Fibroblast of skin of scalp (primary cell): Measurements from ENCODE around the gene CCNB1IP1. TPM values are rescaled to one million over a fixed set of nuclear protein-coding genes. Genes with fewer than 3 reads are reported as not detected.
"Not testable (repeated sequence)": the region's sequence is repeated elsewhere in the genome, so short reads cannot be mapped to it uniquely, and the experiment has no call there.

Experiments
- DNase-seq: peaks from one replicate; pipeline ENCODE4 v3.0.0-alpha.2; 2013
- polyA plus RNA-seq, 2 experiments: library from polyadenylated mRNA; unstranded; fragments of 120-200 nt; gene quantifications; one replicate each; pipeline ENCODE4 v1.2.1, GENCODE V29; 2013; ENCODE audit not compliant: insufficient read length in 2 of 2

Gene CCNB1IP1, protein sequence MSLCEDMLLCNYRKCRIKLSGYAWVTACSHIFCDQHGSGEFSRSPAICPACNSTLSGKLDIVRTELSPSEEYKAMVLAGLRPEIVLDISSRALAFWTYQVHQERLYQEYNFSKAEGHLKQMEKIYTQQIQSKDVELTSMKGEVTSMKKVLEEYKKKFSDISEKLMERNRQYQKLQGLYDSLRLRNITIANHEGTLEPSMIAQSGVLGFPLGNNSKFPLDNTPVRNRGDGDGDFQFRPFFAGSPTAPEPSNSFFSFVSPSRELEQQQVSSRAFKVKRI
- polyA plus RNA-seq (2013, experiment 1 of 2; ENCODE audit: insufficient read length), result 34.4 TPM
- 35.5 TPM for polyA plus RNA-seq (2013, experiment 2 of 2; ENCODE audit: insufficient read length)

DNA sequence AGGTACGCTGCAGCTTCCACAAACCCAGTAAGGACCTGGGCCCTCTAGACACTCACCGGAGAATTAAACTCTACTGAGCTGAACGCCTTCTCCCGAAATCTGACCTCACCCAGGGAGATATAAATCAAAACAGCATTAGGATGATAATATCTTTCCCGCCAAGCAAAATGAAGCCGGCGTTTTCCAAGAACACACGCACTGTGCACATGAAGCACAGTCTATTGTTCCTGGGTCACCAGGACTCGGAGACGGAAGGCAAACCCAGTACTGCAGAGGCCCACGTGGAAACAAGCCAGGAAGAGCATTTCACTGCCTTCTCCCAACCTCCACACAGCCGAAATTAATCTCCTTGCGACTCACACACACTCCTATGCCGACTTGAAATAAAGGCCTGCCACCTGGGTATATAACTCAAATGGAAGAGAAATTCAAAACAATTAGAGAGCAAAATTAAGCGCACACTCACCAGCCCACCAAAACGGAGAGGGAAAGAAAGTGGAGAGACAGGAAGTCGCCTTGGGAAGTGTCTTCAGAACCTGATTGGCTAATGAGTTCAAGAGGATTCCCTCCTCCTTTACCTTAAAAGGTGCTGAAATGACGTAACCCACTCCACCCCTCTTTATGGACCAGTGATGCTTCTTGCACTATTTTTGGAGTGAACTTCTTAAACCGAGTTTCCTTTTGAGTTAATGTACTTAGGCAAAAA lies at the start of gene CCNB1IP1:
Gene CCNB1IP1, minus strand, starts transcription at position 492 of the 706 bp plus-strand sequence. CDS start 16,756 bp downstream, outside the sequence.
- peak; percentile 90 for DNase-seq

DNA sequence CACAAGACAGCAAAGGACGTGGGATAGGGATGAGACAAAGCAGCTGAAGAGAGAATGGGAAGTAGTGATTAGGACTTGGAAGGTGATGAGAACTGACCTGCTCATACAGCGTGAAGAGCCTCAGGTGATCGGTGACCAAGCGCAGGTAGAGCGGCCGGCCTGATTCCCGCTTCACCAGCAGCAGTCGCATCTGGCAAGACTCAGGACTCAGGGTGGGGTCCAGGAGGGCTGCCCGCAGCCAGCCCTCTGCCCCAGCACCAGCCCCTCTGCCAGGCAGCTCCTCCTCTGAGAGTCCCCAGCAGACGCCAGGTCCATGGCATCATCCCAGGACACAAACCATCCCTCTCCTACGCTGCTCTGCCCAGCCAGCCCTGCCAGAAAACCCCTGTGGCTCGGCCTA lies 49.4 kb upstream of the CCNB1IP1 start:
- no peak for DNase-seq

GRCh38 chr14:20381341-20381740 lies 48.3 kb upstream of the CCNB1IP1 start:
- no peak for DNase-seq

DNA sequence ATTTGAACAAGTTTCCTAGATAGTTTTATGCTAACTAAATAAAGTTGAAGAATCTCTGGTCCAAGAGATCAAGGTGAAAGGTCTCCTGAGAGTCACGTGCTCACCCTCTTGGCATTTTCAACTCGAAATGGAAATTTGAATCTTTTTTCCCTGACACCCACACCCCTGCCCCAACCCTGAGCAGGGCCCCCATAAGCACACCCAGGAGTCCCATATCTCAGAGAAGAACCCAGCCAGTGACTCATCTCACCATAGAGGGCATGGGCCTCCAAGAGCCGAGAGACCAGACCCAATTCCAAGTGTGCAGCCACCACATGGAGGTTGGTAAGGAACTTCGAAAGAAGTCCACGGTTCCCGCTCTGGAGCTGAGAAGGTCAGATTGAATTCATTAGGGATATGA lies 47.6 kb upstream of the CCNB1IP1 start:
- no peak for DNase-seq

DNA sequence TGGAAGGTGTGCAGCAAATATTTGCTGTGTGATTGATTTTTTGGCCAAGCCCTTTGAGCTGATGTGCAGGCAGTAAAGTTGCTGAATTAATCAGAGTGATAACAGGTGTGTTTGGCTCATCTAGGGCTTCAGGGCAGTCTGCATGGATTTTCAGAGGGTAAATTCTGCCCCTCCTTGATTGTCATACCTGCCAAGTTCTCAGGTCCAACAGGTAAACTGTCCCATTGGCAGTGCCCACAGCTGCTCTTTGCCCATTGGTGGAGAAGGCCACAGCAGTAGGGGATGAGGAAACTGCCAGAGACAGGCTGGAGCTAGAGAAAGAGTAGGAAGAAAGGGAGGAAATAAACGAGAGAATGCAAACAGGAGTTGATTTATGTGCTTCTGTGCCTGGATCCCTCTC lies 46.7 kb upstream of the CCNB1IP1 start:
- DNase-seq, result no peak

- DNase-seq, result no peak
Observed at GRCh38 chr14:20377171-20377570, 44.1 kb upstream of the CCNB1IP1 start.

- no peak for DNase-seq
Observed at GRCh38 chr14:20376071-20376588, 43.1 kb upstream of the CCNB1IP1 start.

DNA sequence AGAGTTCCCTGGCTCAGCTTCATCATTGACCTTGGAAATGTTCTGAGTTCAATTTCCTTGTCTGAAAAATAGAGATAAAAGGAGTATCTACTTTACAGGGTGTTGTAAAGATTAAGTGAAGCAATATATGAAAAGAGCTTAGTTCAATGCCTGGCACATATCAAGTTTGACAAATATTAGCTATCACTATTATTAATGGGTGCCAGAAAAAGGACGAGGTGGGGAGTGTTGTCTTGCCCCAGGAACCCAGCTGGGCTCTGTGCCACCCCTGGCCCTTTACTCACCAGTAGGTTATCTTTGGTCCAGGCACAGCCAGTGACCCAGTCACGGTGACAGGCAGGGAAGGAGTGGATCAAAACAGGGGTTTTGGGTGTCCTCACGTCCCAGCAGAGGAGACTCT lies 42.4 kb upstream of the CCNB1IP1 start:
- DNase-seq, result no peak

- no peak for DNase-seq
Observed at GRCh38 chr14:20372796-20373195, 39.7 kb upstream of the CCNB1IP1 start.

- no peak for DNase-seq
Observed at GRCh38 chr14:20365928-20366327, 32.8 kb upstream of the CCNB1IP1 start.

GRCh38 chr14:20358474-20358873 lies 25.4 kb upstream of the CCNB1IP1 start:
- not testable (repeated sequence) for DNase-seq

DNA sequence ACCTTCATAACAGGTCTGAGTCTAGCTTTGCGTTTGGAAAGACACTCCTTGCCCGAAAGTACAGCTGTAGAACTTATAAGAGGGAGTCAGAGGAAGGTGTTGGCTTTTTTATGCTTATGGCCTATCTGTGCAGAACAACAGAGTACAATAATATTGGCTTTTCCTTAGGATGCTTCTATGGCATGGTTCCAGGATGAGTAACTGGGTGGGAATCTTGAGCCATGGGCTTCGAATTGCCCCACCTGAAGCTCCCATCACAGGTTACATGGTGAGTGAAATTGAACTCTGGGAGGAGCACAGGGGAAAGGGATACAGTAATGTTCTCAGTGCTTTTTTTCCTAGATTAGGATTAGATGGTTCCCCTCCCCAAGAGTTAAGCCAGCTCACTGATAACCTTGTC lies 23.3 kb upstream of the CCNB1IP1 start:
- peak; percentile 7 for DNase-seq

DNA sequence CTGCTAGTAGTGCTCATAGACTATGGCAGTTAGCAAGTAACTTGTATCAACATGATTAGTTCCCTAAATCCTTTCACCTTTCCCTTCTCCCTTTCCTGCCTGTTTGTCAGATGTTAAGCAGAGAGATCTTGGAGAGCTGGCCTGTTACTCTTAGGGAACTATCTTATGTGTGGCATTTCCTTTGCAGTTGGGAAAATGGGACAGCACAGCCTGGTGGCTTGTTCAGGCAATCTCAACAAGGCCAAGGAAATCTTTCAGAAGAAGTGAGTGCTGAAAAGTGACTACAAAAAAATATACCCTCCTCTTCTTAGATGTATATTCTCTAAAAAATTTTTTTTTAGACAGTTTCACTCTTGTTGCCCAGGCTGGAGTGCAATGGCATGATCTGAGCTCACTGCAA lies 17.8 kb upstream of the CCNB1IP1 start:
- DNase-seq, result peak; percentile 8

DNA sequence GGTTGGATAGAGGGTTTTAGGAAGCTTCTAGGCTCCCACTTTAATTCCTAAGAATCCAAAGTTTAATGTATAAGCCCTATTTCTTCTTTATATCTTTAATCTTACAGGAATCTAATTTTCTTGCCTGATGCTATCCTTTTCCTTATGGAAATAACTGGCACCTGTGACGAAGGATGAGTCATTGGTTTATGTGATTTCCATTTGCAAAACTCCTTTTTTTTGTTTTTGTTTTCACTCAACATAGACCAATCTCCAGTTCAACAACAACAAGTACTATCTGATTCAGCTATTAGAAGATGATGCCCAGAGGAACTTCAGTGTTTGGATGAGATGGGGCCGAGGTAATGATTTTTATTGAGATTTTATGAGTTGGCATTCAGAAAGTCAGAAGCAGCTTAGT lies 17.2 kb upstream of the CCNB1IP1 start:
- DNase-seq, result no peak

- DNase-seq, result no peak
Observed at GRCh38 chr14:20347747-20348146, 14.7 kb upstream of the CCNB1IP1 start.

GRCh38 chr14:20346713-20347112 lies 13.6 kb upstream of the CCNB1IP1 start:
- no peak for DNase-seq

DNA sequence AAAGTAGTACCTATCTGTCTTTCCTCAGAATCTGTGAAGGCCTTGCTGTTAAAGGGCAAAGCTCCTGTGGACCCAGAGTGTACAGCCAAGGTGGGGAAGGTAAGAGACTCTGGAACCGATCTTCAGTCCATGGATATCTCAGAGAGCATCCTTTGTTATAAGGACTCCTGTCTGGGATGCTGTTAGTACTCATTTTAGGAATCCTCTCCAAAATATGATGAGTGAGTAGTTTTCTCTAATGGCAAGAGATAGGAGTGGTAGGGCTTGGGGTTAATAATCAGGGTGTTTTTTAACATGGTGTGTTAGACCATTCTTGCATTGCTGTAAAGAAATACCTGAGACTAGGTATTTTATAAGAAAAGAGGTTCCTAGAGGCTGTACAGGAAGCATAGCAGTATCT lies 12.3 kb upstream of the CCNB1IP1 start:
- no peak for DNase-seq

DNA sequence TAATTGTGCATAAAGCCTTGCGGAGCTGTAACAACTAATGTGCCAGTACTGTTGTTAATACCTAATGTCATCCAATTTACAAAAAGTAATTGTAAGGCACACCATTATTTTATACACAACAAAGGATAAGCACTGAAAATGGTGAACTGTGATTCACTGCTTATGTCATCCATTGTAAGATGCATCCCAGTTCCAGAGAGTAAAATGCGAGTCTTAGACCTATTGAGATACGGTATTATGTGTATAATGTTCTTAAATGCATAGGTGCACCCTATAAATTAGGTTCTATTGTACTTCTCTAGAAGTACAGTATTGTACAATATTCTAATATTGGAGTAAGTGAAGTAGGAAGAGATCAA lies 10.8 kb upstream of the CCNB1IP1 start:
- peak; percentile 14 for DNase-seq

DNA sequence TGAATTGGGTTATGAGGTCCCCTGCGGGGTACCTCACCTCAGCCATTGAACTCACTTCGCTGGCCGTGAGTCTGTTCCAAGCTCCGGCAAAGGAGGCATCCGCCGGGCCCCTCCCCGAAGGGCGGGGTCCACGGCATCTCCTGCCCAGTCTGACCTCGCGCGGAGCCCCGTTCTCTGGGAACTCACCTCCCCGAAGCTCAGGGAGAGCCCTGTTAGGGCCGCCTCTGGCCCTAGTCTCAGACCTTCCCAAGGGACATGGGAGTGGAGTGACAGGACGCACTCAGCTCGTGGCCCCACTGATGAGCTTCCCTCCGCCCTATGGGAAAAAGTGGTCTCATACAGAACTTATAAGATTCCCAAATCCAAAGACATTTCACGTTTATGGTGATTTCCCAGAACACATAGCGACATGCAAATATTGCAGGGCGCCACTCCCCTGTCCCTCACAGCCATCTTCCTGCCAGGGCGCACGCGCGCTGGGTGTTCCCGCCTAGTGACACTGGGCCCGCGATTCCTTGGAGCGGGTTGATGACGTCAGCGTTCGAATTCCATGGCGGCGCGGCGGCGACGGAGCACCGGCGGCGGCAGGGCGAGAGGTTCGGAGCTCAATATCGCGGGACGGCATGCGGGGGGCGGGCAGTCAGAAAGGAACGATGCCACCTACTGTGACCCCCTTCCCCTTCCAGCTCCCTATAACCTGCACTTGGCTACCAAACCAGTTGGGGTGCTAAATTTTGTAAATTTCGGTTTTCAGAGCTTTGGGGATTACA lies 10.2 kb upstream of the CCNB1IP1 start, which contains the start of gene PARP2:
Gene PARP2, plus strand, starts transcription at position 544 of the 770 bp plus-strand sequence. Its CDS starts 7 bp downstream, at position 551.
- DNase-seq, result peak; percentile 100

DNA sequence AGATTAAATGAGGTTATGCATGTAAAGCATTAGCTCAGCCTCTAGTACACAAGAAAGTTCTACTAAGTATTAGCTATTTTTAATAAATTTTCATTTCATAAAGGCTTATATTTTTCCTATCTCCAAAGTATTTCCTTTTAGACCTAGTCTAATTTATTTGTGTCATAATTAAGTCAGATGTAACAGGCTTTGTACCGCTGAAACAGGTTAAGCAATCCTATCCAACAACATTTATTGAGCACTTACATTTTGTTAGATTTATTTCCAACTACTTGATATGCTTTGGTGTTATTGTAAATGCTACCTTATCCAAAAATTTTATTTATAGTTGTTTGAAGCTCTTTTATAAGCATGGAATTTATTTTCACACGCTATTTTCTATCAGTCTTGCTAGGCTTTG lies 8.6 kb upstream of the CCNB1IP1 start:
- no peak for DNase-seq

GRCh38 chr14:20341032-20341431 lies 8.0 kb upstream of the CCNB1IP1 start:
- not testable (repeated sequence) for DNase-seq

- DNase-seq, result no peak
Observed at GRCh38 chr14:20334017-20334416, 938 bp upstream of the CCNB1IP1 start.

GRCh38 chr14:20333494-20333841 lies 389 bp upstream of the CCNB1IP1 start:
- DNase-seq, result no peak
